Fibroblast of villous mesenchyme (primary cell): ENCODE results near the gene ANKH. TPM values are rescaled to one million over a fixed set of nuclear protein-coding genes. Genes with fewer than 3 reads are reported as not detected.
"Not testable (repeated sequence)": the region's sequence is repeated elsewhere in the genome, so short reads cannot be mapped to it uniquely, and the experiment has no call there.

Experiments
- DNase-seq: peaks from one replicate; pipeline ENCODE4 v3.0.0-alpha.2; 2010; ENCODE audit warnings: low read depth
- H3K4me3 ChIP-seq: 2 replicates; pipeline ENCODE4 v1.5.1; 2011; ENCODE audit warnings: low read depth, mild to moderate bottlenecking, low read length
- CTCF ChIP-seq: IDR thresholded peaks from 2 replicates; pipeline ENCODE4 v1.5.1; 2012; ENCODE audit warnings: low read depth, mild to moderate bottlenecking, low read length; ENCODE audit not compliant: insufficient read depth
- total RNA-seq: library from RNA; depleted of rRNA; stranded (reverse); fragments of >200 nt; gene quantifications from 2 replicates; pipeline ENCODE4 v1.2.3, GENCODE V29; 2012

Gene ANKH
- total RNA-seq, 1 donor = 8.2 TPM

- TF ChIP-seq CTCF = no peak
- no peak overlapping the region for H3K4me3 ChIP-seq
- DNase-seq = no peak
Observed at GRCh38 chr5:14851597-14851996, 20.0 kb downstream of the ANKH start.

- no peak overlapping the region for H3K4me3 ChIP-seq
- no peak for TF ChIP-seq CTCF
- DNase-seq = no peak
Observed at GRCh38 chr5:14851050-14851419, 20.5 kb downstream of the ANKH start.

- no peak for DNase-seq
- no peak overlapping the region for H3K4me3 ChIP-seq
Observed at GRCh38 chr5:14850419-14851049, 21.0 kb downstream of the ANKH start.

GRCh38 chr5:14849516-14850294 lies 21.9 kb downstream of the ANKH start:
- no peak for TF ChIP-seq CTCF
- no peak for DNase-seq
- no peak overlapping the region for H3K4me3 ChIP-seq

More at GRCh38 chr5:14850419-14851049, 21.0 kb downstream of the ANKH start:
- no peak for TF ChIP-seq CTCF

GRCh38 chr5:14848942-14849341 lies 22.6 kb downstream of the ANKH start:
- DNase-seq, H3K4me3 ChIP-seq: not testable (repeated sequence)

- DNase-seq = no peak
- no peak for TF ChIP-seq CTCF
- H3K4me3 ChIP-seq = no peak overlapping the region
Observed at GRCh38 chr5:14848385-14848784, 23.2 kb downstream of the ANKH start.

GRCh38 chr5:14847471-14847870 lies 24.1 kb downstream of the ANKH start:
- no peak overlapping the region for H3K4me3 ChIP-seq
- no peak for TF ChIP-seq CTCF
- no peak for DNase-seq
